H1 (cell line): ENCODE data around the gene CYTH1. TPM values are rescaled to one million over a fixed set of nuclear protein-coding genes. Genes with fewer than 3 reads are reported as not detected.

Experiments used
- CTCF ChIA-PET: fragments of 300-600 bp; sonication (Branson Sonifier 250); formaldehyde crosslinking; loops from one replicate; lab custom pipeline; 2021; ENCODE audit not compliant: partially characterized antibody; lab: Charles Lee
- POLR2A ChIA-PET: fragments of 300-600 bp; sonication (Branson Sonifier 250); formaldehyde crosslinking; loops from one replicate; lab custom pipeline; 2021; ENCODE audit warnings: inconsistent platforms; ENCODE audit not compliant: partially characterized antibody; lab: Charles Lee
- DNase-seq, 2 experiments: peaks; one replicate each; pipeline versions ENCODE4 v3.0.0 to v3.0.0-alpha.2; 2010 to 2022; ENCODE audit warnings: low spot score in 2 of 2, low read depth in 1 of 2, mixed read lengths in 1 of 2
- FAIRE-seq: peaks from 2 replicates; lab custom pipeline; 2011; peaks lifted over from hg19 to GRCh38; lab: Jason Lieb, UNC
- H2AFZ ChIP-seq: 2 replicates; pipeline ENCODE4 v1.8.1; 2012; ENCODE audit warnings: low read length, inconsistent platforms
- H2AK5ac ChIP-seq: 2 replicates; pipeline ENCODE4 v1.6.1; 2013; ENCODE audit warnings: low read depth, low read length
- H2BK120ac ChIP-seq: replicated peaks from 2 replicates; pipeline ENCODE3; 2013; ENCODE audit warnings: low read depth, low read length, inconsistent platforms
- H2BK12ac ChIP-seq: 2 replicates; pipeline ENCODE4 v1.6.1; 2013; ENCODE audit warnings: low read depth, low read length
- H2BK15ac ChIP-seq: 2 replicates; pipeline ENCODE4 v1.6.1; 2013; ENCODE audit warnings: low read length
- H2BK20ac ChIP-seq: 2 replicates; pipeline ENCODE4 v1.6.1; 2013; ENCODE audit warnings: low read length
- H2BK5ac ChIP-seq: 2 replicates; pipeline ENCODE4 v1.6.1; 2013; ENCODE audit warnings: low read depth, low read length
- H3K14ac ChIP-seq: 2 replicates; pipeline ENCODE4 v1.6.1; 2013; ENCODE audit warnings: inconsistent platforms; ENCODE audit not compliant: insufficient read length
- H3K18ac ChIP-seq: 2 replicates; pipeline ENCODE4 v1.6.1; 2013; ENCODE audit warnings: low read length; ENCODE audit errors: extremely low read depth
- H3K23ac ChIP-seq: 2 replicates; pipeline ENCODE4 v1.6.1; 2013; ENCODE audit warnings: inconsistent platforms; ENCODE audit not compliant: insufficient read length
- H3K23me2 ChIP-seq: 2 replicates; pipeline ENCODE4 v1.6.1; 2013; ENCODE audit warnings: low read depth, low read length
- H3K27ac ChIP-seq: 2 replicates; pipeline ENCODE4 v1.6.1; 2011; ENCODE audit warnings: low read depth, low read length, inconsistent platforms
- H3K27me3 ChIP-seq, 4 experiments: replicated peaks in 1 of 4; 1 replicate in 1 of 4; 2 replicates in 3 of 4; pipeline versions ENCODE4 v1.6.1 to v1.8.1; 2011 to 2013; ENCODE audit warnings: low read length in 3 of 4, mild to moderate bottlenecking in 3 of 4, inconsistent platforms in 2 of 4, mixed read lengths in 2 of 4, moderate library complexity in 1 of 4; ENCODE audit not compliant: control insufficient read depth in 3 of 4, insufficient read depth in 3 of 4; ENCODE audit errors: extremely low read depth in 1 of 4
- H3K36me3 ChIP-seq, 4 experiments: 2 replicates each; pipeline versions ENCODE4 v1.6.1 to v1.8.1; 2011 to 2013; ENCODE audit warnings: mild to moderate bottlenecking in 4 of 4, low read length in 3 of 4, moderate library complexity in 2 of 4, control low read depth in 1 of 4, inconsistent platforms in 1 of 4; ENCODE audit not compliant: insufficient read depth in 4 of 4, control insufficient read depth in 2 of 4
- H3K4ac ChIP-seq: replicated peaks from 2 replicates; pipeline ENCODE3; 2013; ENCODE audit warnings: low read length, low read depth, mixed read lengths, inconsistent platforms; ENCODE audit not compliant: insufficient read length
- H3K4me1 ChIP-seq, 4 experiments: replicated peaks in 1 of 4; 1 replicate in 1 of 4; 2 replicates in 3 of 4; pipeline versions ENCODE4 v1.6.1 to v1.8.1; 2011 to 2013; ENCODE audit warnings: low read length in 3 of 4, inconsistent platforms in 2 of 4, mixed read lengths in 1 of 4; ENCODE audit not compliant: insufficient read depth in 4 of 4, control insufficient read depth in 3 of 4
- H3K4me2 ChIP-seq, 2 experiments: 2 replicates each; pipeline versions ENCODE4 v1.6.1 to v1.8.1; 2011 to 2013; ENCODE audit warnings: low read depth in 2 of 2, low read length in 2 of 2, control low read depth in 1 of 2, inconsistent platforms in 1 of 2, mild to moderate bottlenecking in 1 of 2; ENCODE audit not compliant: insufficient read depth in 1 of 2
- H3K4me3 ChIP-seq, 4 experiments: fragments of 200-600, 300-600 bp in 1 of 4; sonication (generic), shearing (Covaris generic), sonication (Bioruptor Twin) in 1 of 4; 2 replicates each; pipeline versions ENCODE4 v1.5.1 to v1.8.1; 2011 to 2016; ENCODE audit warnings: low read length in 4 of 4, low read depth in 3 of 4, control low read depth in 2 of 4, inconsistent platforms in 2 of 4, mild to moderate bottlenecking in 2 of 4, mixed read lengths in 1 of 4, moderate library complexity in 1 of 4; ENCODE audit not compliant: insufficient read depth in 2 of 4; ENCODE audit errors: extremely low read depth in 1 of 4
- H3K56ac ChIP-seq: replicated peaks from 2 replicates; pipeline ENCODE3; 2013; ENCODE audit warnings: low read depth, mild to moderate bottlenecking, mixed read lengths, low read length, inconsistent platforms; ENCODE audit not compliant: insufficient read length
- H3K79me1 ChIP-seq: 2 replicates; pipeline ENCODE4 v1.6.1; 2013; ENCODE audit warnings: low read depth, low read length, control low read depth
- H3K79me2 ChIP-seq, 2 experiments: 2 replicates each; pipeline versions ENCODE4 v1.6.1 to v1.8.1; 2012 to 2013; ENCODE audit warnings: low read length in 2 of 2, mild to moderate bottlenecking in 2 of 2, inconsistent platforms in 1 of 2; ENCODE audit not compliant: insufficient read depth in 2 of 2, control insufficient read depth in 1 of 2
- H3K9ac ChIP-seq, 4 experiments: replicated peaks in 1 of 4; 1 replicate in 1 of 4; 2 replicates in 3 of 4; pipeline versions ENCODE4 v1.6.1 to v1.8.1; 2011 to 2013; ENCODE audit warnings: low read depth in 3 of 4, low read length in 3 of 4, control low read depth in 2 of 4, mild to moderate bottlenecking in 2 of 4, moderate library complexity in 2 of 4, inconsistent platforms in 1 of 4; ENCODE audit errors: extremely low read depth in 1 of 4
- H3K9me3 ChIP-seq, 2 experiments: 2 replicates each; pipeline versions ENCODE4 v1.6.1 to v1.8.1; 2012 to 2013; ENCODE audit warnings: mild to moderate bottlenecking in 2 of 2, moderate library complexity in 2 of 2, control low read depth in 1 of 2, inconsistent platforms in 1 of 2, low read depth in 1 of 2, low read length in 1 of 2, mixed read lengths in 1 of 2; ENCODE audit not compliant: insufficient read depth in 2 of 2
- H4K20me1 ChIP-seq, 2 experiments: replicated peaks in 1 of 2; 2 replicates each; pipeline versions ENCODE3 to v1.8.1; 2011 to 2013; ENCODE audit warnings: inconsistent platforms in 2 of 2, low read length in 2 of 2, mild to moderate bottlenecking in 1 of 2; ENCODE audit not compliant: insufficient read depth in 2 of 2, control insufficient read depth in 1 of 2
- H4K5ac ChIP-seq: 2 replicates; pipeline ENCODE4 v1.6.1; 2013; ENCODE audit warnings: low read length, low read depth, mixed read lengths, inconsistent platforms; ENCODE audit not compliant: insufficient read length
- H4K8ac ChIP-seq: 2 replicates; pipeline ENCODE4 v1.8.0; 2013; ENCODE audit warnings: mild to moderate bottlenecking, moderate library complexity, low read length, inconsistent platforms; ENCODE audit not compliant: insufficient read depth; ENCODE audit errors: extremely low read depth
- H4K91ac ChIP-seq: replicated peaks from 2 replicates; pipeline ENCODE3; 2013; ENCODE audit warnings: low read length, mixed read lengths, inconsistent platforms; ENCODE audit not compliant: insufficient read length
- BACH1 ChIP-seq: IDR thresholded peaks from 2 replicates; pipeline ENCODE4 v1.6.1; 2012; ENCODE audit warnings: low read length, improper control_type of control experiment
- WGBS, 2 experiments: shearing (Covaris generic) in 1 of 2; methylation state at CpG; one replicate each; pipeline versions ENCODE4 v1.1.6 to v1.1.7; 2013 to 2015; ENCODE audit warnings: low lambda C conversion rate in 2 of 2, mixed read lengths in 2 of 2, inconsistent platforms in 1 of 2, low coverage in 1 of 2, missing lambda C conversion rate in 1 of 2; ENCODE audit not compliant: insufficient replicate concordance in 2 of 2, insufficient coverage in 1 of 2, insufficient read length in 1 of 2; ENCODE audit errors: extremely low coverage in 1 of 2, missing lambda C conversion rate in 1 of 2; 5-methylcytosine and 5-hydroxymethylcytosine counted together
- polyA plus RNA-seq, 7 experiments: library from polyadenylated mRNA; depleted of rRNA in 3 of 7; stranded (reverse) in 5 of 7; unstranded in 2 of 7; fragments of >200 nt in 5 of 7; fragments of 200-250 nt in 2 of 7; gene quantifications; 1 replicate in 5 of 7; 2 replicates in 1 of 7; 4 replicates in 1 of 7; pipeline versions ENCODE4 v1.2.1 to v1.2.3, GENCODE V29; 2011 to 2013; ENCODE audit warnings: missing spikeins in 2 of 7, mixed read lengths in 2 of 7
- total RNA-seq: library from RNA; stranded (reverse); fragmentation: NEBNext Ultra II Directional; extraction: Animal tissue kit (Norgen Biotek cat#: 25700); gene quantifications from 2 replicates; pipeline ENCODE4 v1.2.1, GENCODE V29; 2021
- TF ChIP-seq, protein P1 (sequence below), 3 experiments: IDR thresholded peaks; 1 replicate in 2 of 3; 2 replicates in 1 of 3; pipeline versions ENCODE4 v1.5.1 to v1.6.1; 2011; ENCODE audit warnings: low read length in 3 of 3, mild to moderate bottlenecking in 3 of 3, inconsistent platforms in 2 of 3, low read depth in 1 of 3, moderate library complexity in 1 of 3; ENCODE audit not compliant: insufficient read depth in 1 of 3; ENCODE audit errors: control extremely low read depth in 1 of 3

CYTH1 gene
- total and polyA plus RNA-seq, 2 of the 8 experiments (the other 6 are each of a cell fraction or from before 2014, with no cell fraction given): 12.8 to 14.8 TPM

DNA sequence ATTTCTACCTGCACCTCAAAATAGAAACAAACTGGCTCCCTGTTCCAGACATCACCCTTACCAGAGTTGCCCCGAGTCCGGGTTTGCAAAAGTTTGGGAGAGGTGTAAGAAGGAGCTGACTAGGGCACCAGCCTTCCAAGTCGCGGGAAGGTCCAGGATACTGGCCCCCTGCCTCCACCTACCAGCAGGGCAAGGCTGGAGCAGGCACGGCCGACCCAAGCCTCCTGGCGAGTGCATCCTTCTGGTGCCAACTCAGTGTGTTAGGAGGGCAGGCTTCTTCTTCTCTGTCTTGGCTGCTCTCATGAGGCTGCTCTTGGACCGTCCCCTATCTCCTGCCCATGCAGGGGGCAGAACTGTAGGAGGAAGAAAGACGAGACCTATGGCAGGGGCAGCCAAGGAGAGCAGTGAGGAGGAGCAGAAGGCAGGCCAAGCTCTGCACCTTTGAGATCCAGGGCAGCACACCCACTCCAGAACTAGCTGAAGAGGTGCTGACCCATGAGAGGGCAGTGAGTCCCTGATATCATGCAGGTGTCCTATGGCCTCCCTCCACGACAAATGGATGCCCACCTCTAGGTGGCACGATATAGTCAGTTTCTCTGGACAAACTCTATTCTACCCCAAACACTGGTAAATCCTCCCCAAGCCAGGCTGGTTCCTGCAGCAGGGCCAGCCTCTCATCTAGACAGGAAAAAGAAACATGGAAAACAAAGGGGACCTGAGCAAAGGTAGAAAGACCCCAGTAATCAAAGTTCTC, 54.4 kb downstream of the CYTH1 start:
- TF ChIP-seq, protein P1, sequence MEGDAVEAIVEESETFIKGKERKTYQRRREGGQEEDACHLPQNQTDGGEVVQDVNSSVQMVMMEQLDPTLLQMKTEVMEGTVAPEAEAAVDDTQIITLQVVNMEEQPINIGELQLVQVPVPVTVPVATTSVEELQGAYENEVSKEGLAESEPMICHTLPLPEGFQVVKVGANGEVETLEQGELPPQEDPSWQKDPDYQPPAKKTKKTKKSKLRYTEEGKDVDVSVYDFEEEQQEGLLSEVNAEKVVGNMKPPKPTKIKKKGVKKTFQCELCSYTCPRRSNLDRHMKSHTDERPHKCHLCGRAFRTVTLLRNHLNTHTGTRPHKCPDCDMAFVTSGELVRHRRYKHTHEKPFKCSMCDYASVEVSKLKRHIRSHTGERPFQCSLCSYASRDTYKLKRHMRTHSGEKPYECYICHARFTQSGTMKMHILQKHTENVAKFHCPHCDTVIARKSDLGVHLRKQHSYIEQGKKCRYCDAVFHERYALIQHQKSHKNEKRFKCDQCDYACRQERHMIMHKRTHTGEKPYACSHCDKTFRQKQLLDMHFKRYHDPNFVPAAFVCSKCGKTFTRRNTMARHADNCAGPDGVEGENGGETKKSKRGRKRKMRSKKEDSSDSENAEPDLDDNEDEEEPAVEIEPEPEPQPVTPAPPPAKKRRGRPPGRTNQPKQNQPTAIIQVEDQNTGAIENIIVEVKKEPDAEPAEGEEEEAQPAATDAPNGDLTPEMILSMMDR (IDR thresholded peaks at IDR 0.05; ENCODE audit: control extremely low read depth in 1 of 3, insufficient read depth in 1 of 3, low read depth in 1 of 3, low read length in 3 of 3): peak in 1 of 3 experiments; percentile 13; a peak in 1 of 4 replicates
- no peak for TF ChIP-seq BACH1
- TF ChIP-seq, all 59 proteins: peak for 1
- H3K18ac ChIP-seq: no peak overlapping the region
- no peak overlapping the region for H2AK5ac ChIP-seq
- no peak overlapping the region for H4K8ac ChIP-seq
- H4K91ac ChIP-seq: no peak overlapping the region
- no peak overlapping the region for H2BK15ac ChIP-seq
- H3K4ac ChIP-seq: no peak overlapping the region
- H4K20me1 ChIP-seq: peaks cover 0 to 19% of the 10 kb centered on the region in 2 experiments
- no peaks in the 10 kb centered on the region for H3K9me3 ChIP-seq
- H3K79me1 ChIP-seq: peaks cover 2% of the 10 kb centered on the region; the same call in 1 of the 2 replicates
- FAIRE-seq (no peak), DNase-seq (no peak)
- H2BK20ac ChIP-seq: no peak overlapping the region
- H3K23ac ChIP-seq: no peak overlapping the region
- CTCF ChIA-PET: interaction anchor here (0.9 to 2.8 kb wide), 3 partner anchors 11 to 168 kb away, joined by 3 to 12 read pairs (median 5); no protein-coding TSS in a partner anchor
- H3K79me2 ChIP-seq: no peaks in the 10 kb centered on the region
- H3K27ac ChIP-seq: no peak overlapping the region
- H3K36me3 ChIP-seq: no peaks in the 10 kb centered on the region
- peaks cover 7% of the 10 kb centered on the region for H3K23me2 ChIP-seq
- 89% methylated on average over 10 of the region's 11 CpGs; no CpG with 5 or more reads in 1 of the 2 experiments for WGBS, 2 experiments
- no peaks in the 10 kb centered on the region; a peak in 1 of 7 replicates for H3K27me3 ChIP-seq
- H3K14ac ChIP-seq: no peak overlapping the region
- no peak overlapping the region for H4K5ac ChIP-seq
- H3K4me3 ChIP-seq: no peak overlapping the region
- no peak overlapping the region for H3K56ac ChIP-seq
- no peak overlapping the region for H2BK120ac ChIP-seq
- POLR2A ChIA-PET: no interaction called here
- no peak overlapping the region for H3K4me2 ChIP-seq
- H2BK5ac ChIP-seq: no peak overlapping the region; the same call in 1 of the 2 replicates
- no peak overlapping the region for H3K9ac ChIP-seq
- H3K4me1 ChIP-seq: peaks cover 12 to 28% (median 20%) of the 10 kb centered on the region in 4 experiments
- no peak overlapping the region for H2BK12ac ChIP-seq
- no peak overlapping the region for H2AFZ ChIP-seq
